Measurements from ENCODE around the gene PNO1.

Gene PNO1

GRCh38 chr2:68190991-68191731, 33.5 kb downstream of the PNO1 start:
- no peaks in the 10 kb centered on the region; the same call in 1 of the 2 replicates for H3K36me3 ChIP-seq (replicated peaks)
- no peaks in the 10 kb centered on the region for H3K27me3 ChIP-seq (ENCODE audit: low read depth)
- DNase-seq (ENCODE audit: low spot score in 2 of 2): no peak
- in situ Hi-C loops (cut with MboI; ENCODE audit: low sequenced_read_pairs): loop anchor here (25.0 kb wide), 1 partner anchor 96 kb away; no protein-coding TSS in a partner anchor
- H3K4me1 ChIP-seq: peaks cover 3% of the 10 kb centered on the region; the same call in 1 of the 2 replicates
- no peak overlapping the region for H3K4me3 ChIP-seq
- no peaks in the 10 kb centered on the region for H3K9me3 ChIP-seq

GRCh38 chr2:68193144-68193543, 35.5 kb downstream of the PNO1 start:
- no peaks in the 10 kb centered on the region for H3K9me3 ChIP-seq
- peaks cover 7% of the 10 kb centered on the region; the same call in 1 of the 2 replicates for H3K4me1 ChIP-seq
- no peak for DNase-seq (ENCODE audit: low spot score in 2 of 2)
- H3K36me3 ChIP-seq (replicated peaks): no peaks in the 10 kb centered on the region
- in situ Hi-C loops (cut with MboI; ENCODE audit: low sequenced_read_pairs): loop anchor here (25.0 kb wide), 1 partner anchor 94 kb away; no protein-coding TSS in a partner anchor
- no peaks in the 10 kb centered on the region for H3K27me3 ChIP-seq (ENCODE audit: low read depth)
- H3K4me3 ChIP-seq: no peak overlapping the region

DNA sequence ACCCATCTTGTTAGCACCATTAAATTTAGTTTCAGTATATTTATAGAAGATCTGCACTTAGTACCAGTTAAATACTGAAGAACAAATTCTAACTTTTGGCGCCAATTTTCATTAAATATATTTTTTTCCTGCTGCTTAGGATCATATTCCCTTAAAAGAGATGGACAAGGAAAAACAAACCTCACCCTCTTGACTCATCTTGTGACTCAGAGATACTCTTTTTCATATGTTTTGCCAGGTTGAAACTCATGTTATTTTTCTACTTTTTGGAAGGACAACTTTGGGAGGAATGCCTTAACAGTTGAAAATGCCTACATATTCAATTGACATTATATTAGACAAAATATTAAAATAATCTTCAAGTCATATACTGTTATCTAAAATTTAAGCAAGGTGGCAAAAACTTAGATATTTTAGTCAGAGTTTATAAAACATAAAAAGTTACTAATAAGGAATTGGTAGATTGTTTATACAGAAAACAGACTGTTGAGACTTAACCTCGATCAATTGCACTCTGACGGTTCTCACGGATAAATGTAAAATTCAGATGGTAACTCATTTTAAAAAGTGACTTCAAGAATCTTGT, 36.2 kb downstream of the PNO1 start:
- Histone ChIP-seq H3K36me3 (replicated peaks) (no peaks in the 10 kb centered on the region), H3K4me1 (peaks cover 7% of the 10 kb centered on the region; the same call in 1 of the 2 replicates), H3K9me3 (no peaks in the 10 kb centered on the region), H3K27me3 (ENCODE audit: low read depth) (no peaks in the 10 kb centered on the region), H3K4me3 (no peak overlapping the region)
- DNase-seq (ENCODE audit: low spot score in 2 of 2): no peak
- in situ Hi-C loops (cut with MboI; ENCODE audit: low sequenced_read_pairs): loop anchor here (25.0 kb wide), 1 partner anchor 93 kb away; no protein-coding TSS in a partner anchor

DNA sequence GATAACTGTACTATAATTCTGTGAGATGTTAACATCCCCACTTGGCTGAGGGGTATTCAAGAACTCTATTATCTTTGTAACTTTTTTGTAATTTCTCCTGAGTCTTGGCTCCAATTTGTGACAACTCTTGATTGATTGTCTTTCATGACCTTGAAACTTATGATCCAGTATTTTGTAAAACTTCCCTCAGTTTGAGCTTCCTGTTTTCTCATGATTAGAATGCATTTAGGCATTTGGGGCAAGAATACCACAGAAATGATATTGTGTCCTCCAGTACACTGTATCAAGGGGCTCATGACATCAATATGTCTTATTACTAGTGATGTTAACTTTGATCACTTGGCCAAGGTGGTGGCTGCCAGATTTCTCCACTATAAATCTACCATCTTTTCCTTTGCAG, 37.4 kb downstream of the PNO1 start:
- Histone ChIP-seq H3K4me1 (peaks cover 7% of the 10 kb centered on the region; the same call in 1 of the 2 replicates), H3K9me3 (no peaks in the 10 kb centered on the region), H3K4me3 (no peak overlapping the region), H3K36me3 (replicated peaks) (no peaks in the 10 kb centered on the region), H3K27me3 (ENCODE audit: low read depth) (no peaks in the 10 kb centered on the region)
- DNase-seq (ENCODE audit: low spot score in 2 of 2): no peak
- in situ Hi-C loops (cut with MboI; ENCODE audit: low sequenced_read_pairs): loop anchor here (25.0 kb wide), 1 partner anchor 92 kb away; no protein-coding TSS in a partner anchor

- Histone ChIP-seq H3K27me3 (ENCODE audit: low read depth) (no peaks in the 10 kb centered on the region), H3K4me3 (no peak overlapping the region), H3K9me3 (no peaks in the 10 kb centered on the region), H3K4me1 (peaks cover 7% of the 10 kb centered on the region; the same call in 1 of the 2 replicates), H3K36me3 (replicated peaks) (no peaks in the 10 kb centered on the region)
- in situ Hi-C loops (cut with MboI; ENCODE audit: low sequenced_read_pairs): loop anchor here (25.0 kb wide), 1 partner anchor 91 kb away; no protein-coding TSS in a partner anchor
- peak; percentile 42 to 64 for DNase-seq (ENCODE audit: low spot score in 2 of 2)
These were observed 38.5 kb downstream of the PNO1 start for GRCh38 chr2:68196120-68196716.

DNA sequence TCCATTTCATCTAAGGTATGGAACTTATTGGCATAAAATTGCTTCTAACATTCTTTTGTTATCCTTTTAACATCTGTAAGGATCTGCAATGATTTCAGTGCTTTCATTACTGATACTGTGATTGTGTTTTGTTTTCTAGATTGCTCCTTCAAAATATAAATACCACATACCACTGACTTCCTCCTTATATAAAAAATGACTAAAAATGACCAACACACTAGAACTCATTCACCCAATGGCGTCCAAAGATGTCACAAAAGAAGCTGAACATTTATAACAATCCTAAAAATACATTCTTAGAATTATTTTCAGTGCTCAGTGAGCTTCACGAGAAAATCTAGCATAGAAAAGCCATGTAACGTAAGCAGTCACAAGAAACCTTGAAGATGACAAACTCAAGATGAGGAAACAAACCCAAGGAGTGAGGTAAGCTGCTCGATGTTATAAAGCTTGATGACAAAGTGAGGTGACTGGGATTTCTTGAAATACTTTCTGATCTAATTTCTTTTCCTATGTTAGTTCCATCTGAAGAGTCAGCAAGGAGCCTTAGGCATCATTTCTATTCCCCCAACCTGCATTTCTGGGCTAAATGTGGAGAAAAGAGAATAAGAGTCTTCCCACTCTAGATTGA, 42.6 kb downstream of the PNO1 start:
- H3K4me3 ChIP-seq: no peak overlapping the region
- H3K36me3 ChIP-seq (replicated peaks): 0 out of 2 replicates have a peak, but pooled peaks cover 3% of the 10 kb centered on the region
- no peaks in the 10 kb centered on the region for H3K27me3 ChIP-seq (ENCODE audit: low read depth)
- no peak for DNase-seq (ENCODE audit: low spot score in 2 of 2)
- peaks cover 11% of the 10 kb centered on the region; the same call in 1 of the 2 replicates for H3K4me1 ChIP-seq
- in situ Hi-C loops (cut with MboI; ENCODE audit: low sequenced_read_pairs): no loop called here
- H3K9me3 ChIP-seq: no peaks in the 10 kb centered on the region

GRCh38 chr2:68203587-68203986, 45.9 kb downstream of the PNO1 start:
- Histone ChIP-seq H3K27me3 (ENCODE audit: low read depth) (no peaks in the 10 kb centered on the region), H3K36me3 (replicated peaks) (peaks cover 3% of the 10 kb centered on the region; the same call in 1 of the 2 replicates), H3K4me1 (peaks cover 4% of the 10 kb centered on the region; the same call in 1 of the 2 replicates), H3K4me3 (no peak overlapping the region), H3K9me3 (no peaks in the 10 kb centered on the region)
- in situ Hi-C loops (cut with MboI; ENCODE audit: low sequenced_read_pairs): no loop called here
- no peak for DNase-seq (ENCODE audit: low spot score in 2 of 2)

GRCh38 chr2:68206793-68207192, 49.1 kb downstream of the PNO1 start:
- DNase-seq (ENCODE audit: low spot score in 2 of 2): no peak
- no peak overlapping the region for H3K4me3 ChIP-seq
- H3K9me3 ChIP-seq: no peaks in the 10 kb centered on the region
- no peaks in the 10 kb centered on the region for H3K27me3 ChIP-seq (ENCODE audit: low read depth)
- peaks cover 8% of the 10 kb centered on the region for H3K36me3 ChIP-seq (replicated peaks)
- peaks cover 19% of the 10 kb centered on the region for H3K4me1 ChIP-seq
- in situ Hi-C loops (cut with MboI; ENCODE audit: low sequenced_read_pairs): no loop called here

DNA sequence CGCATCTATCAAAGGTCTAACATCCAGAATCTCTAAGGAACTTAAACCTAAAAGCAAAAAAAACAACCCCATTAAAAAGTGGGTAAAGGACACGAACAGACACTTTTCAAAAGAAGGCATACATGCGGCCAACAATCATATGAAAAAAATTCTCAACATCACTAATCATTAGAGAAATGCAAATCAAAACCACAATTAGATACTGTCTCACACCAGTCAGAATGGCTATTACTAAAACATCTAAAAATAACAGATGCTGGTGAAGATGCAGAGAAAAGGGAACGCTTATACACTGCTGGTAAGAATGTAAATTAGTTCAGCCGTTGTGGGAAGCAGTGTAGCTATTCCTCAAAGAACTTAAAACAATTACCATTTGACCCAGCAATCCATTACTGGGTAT, 56.7 kb downstream of the PNO1 start:
- H3K4me3 ChIP-seq: no peak overlapping the region
- H3K9me3 ChIP-seq: no peaks in the 10 kb centered on the region
- H3K4me1 ChIP-seq: peaks cover 15% of the 10 kb centered on the region
- no peak for DNase-seq (ENCODE audit: low spot score in 2 of 2)
- peaks cover 8% of the 10 kb centered on the region for H3K36me3 ChIP-seq (replicated peaks)
- H3K27me3 ChIP-seq (ENCODE audit: low read depth): no peaks in the 10 kb centered on the region
- in situ Hi-C loops (cut with MboI; ENCODE audit: low sequenced_read_pairs): no loop called here

- in situ Hi-C loops (cut with MboI; ENCODE audit: low sequenced_read_pairs): no loop called here
- no peaks in the 10 kb centered on the region for H3K4me1 ChIP-seq
- no peaks in the 10 kb centered on the region for H3K9me3 ChIP-seq
- no peaks in the 10 kb centered on the region for H3K27me3 ChIP-seq (ENCODE audit: low read depth)
- H3K36me3 ChIP-seq (replicated peaks): peaks cover 3% of the 10 kb centered on the region; the same call in 1 of the 2 replicates
- no peak for DNase-seq (ENCODE audit: low spot score in 2 of 2)
- no peak overlapping the region for H3K4me3 ChIP-seq
These were observed 59.0 kb downstream of the PNO1 start for GRCh38 chr2:68216454-68217310.

GRCh38 chr2:68217729-68218128, 60.0 kb downstream of the PNO1 start:
- no peaks in the 10 kb centered on the region for H3K4me1 ChIP-seq
- in situ Hi-C loops (cut with MboI; ENCODE audit: low sequenced_read_pairs): no loop called here
- DNase-seq (ENCODE audit: low spot score in 2 of 2): no peak
- H3K36me3 ChIP-seq (replicated peaks): peaks cover 3% of the 10 kb centered on the region; the same call in 1 of the 2 replicates
- H3K9me3 ChIP-seq: no peaks in the 10 kb centered on the region
- no peaks in the 10 kb centered on the region for H3K27me3 ChIP-seq (ENCODE audit: low read depth)
- H3K4me3 ChIP-seq: no peak overlapping the region

GRCh38 chr2:68218343-68218901, 60.7 kb downstream of the PNO1 start:
- in situ Hi-C loops (cut with MboI; ENCODE audit: low sequenced_read_pairs): no loop called here
- DNase-seq (ENCODE audit: low spot score in 2 of 2): no peak
- no peaks in the 10 kb centered on the region for H3K9me3 ChIP-seq
- H3K4me3 ChIP-seq: no peak overlapping the region
- no peaks in the 10 kb centered on the region for H3K27me3 ChIP-seq (ENCODE audit: low read depth)
- no peaks in the 10 kb centered on the region for H3K4me1 ChIP-seq
- H3K36me3 ChIP-seq (replicated peaks): peaks cover 3% of the 10 kb centered on the region; the same call in 1 of the 2 replicates

Measured in HAP-1 (cell line).